Fibroblast of pulmonary artery (primary cell): ENCODE results near the gene IL31RA.
A peak's percentile ranks its signal among the peaks of the same experiment; 100 is the strongest.

ENCODE experiments used
- DNase-seq: peaks from one replicate; pipeline ENCODE4 v3.0.0-alpha.2; 2010; ENCODE audit warnings: low read depth
- H3K4me3 ChIP-seq: replicated peaks from 2 replicates; pipeline ENCODE4 v1.5.1; 2011; ENCODE audit warnings: low read depth, mild to moderate bottlenecking, control low read depth, low read length, moderate library complexity
- TF ChIP-seq, protein P1 (sequence below): IDR thresholded peaks from 2 replicates; pipeline ENCODE4 v1.5.1; 2011; ENCODE audit warnings: mild to moderate bottlenecking, control low read depth, low read length, inconsistent platforms; ENCODE audit errors: missing control alignments

IL31RA gene

DNA sequence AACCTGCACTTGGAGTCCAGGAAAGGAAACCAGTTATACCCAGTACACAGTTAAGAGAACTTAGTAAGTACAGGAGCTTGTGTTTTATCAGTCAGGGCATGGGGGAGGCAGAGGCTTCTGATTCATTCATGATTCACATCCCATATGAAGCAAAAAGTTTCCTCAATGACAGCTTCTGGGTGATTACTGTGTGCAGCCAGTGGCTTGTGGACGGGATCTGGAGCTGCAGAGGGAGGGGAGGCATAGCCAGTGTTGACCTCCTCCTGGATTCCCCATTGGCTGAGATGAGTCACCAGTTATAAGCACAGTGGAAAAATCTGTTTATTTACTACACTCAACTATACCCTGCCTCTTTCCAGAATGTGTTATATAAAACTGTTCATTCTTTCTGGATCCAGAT lies 17.7 kb downstream of the IL31RA start:
- DNase-seq = peak; percentile 99
- TF ChIP-seq, protein P1, sequence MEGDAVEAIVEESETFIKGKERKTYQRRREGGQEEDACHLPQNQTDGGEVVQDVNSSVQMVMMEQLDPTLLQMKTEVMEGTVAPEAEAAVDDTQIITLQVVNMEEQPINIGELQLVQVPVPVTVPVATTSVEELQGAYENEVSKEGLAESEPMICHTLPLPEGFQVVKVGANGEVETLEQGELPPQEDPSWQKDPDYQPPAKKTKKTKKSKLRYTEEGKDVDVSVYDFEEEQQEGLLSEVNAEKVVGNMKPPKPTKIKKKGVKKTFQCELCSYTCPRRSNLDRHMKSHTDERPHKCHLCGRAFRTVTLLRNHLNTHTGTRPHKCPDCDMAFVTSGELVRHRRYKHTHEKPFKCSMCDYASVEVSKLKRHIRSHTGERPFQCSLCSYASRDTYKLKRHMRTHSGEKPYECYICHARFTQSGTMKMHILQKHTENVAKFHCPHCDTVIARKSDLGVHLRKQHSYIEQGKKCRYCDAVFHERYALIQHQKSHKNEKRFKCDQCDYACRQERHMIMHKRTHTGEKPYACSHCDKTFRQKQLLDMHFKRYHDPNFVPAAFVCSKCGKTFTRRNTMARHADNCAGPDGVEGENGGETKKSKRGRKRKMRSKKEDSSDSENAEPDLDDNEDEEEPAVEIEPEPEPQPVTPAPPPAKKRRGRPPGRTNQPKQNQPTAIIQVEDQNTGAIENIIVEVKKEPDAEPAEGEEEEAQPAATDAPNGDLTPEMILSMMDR = no peak
- H3K4me3 ChIP-seq = no peak overlapping the region

DNA sequence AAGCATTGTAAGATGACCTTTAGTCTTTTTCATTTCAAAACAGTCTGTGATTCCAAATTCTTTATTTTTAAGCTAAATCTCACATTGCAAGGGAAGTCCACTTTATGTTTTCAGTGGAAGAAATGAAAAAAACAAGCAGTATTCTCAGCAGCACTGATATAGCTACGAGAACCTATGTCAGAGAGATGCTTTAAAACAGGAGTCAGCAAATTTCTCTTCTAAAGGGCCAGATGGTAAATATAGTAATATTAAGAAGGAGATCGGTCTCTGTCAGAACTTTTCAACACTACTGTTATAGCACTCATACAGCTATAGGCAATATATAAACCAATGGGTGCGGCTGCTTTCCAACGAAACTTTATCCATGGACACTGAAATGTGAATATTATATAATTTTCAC lies 18.7 kb downstream of the IL31RA start:
- DNase-seq = no peak
- H3K4me3 ChIP-seq = no peak overlapping the region
- TF ChIP-seq, protein P1 = no peak

DNA sequence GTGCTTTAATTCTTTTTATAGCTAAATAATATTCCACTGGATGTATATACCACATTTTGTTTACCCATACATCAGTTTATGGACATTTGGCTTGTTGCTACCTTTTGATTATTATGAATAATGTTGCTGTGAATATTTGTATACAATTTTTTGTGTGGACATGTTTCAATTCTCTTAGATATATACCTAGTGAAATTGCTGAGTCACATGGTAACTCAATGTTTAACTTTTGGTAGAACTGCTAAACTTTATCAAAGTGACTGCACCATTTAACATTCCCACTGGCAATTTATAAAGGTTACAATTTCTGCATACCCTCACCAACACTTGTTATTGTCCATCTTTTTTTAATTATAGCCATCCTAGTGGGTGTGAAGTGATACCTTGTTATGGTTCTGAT lies 22.1 kb downstream of the IL31RA start:
- H3K4me3 ChIP-seq = no peak overlapping the region
- TF ChIP-seq, protein P1 = no peak

DNA sequence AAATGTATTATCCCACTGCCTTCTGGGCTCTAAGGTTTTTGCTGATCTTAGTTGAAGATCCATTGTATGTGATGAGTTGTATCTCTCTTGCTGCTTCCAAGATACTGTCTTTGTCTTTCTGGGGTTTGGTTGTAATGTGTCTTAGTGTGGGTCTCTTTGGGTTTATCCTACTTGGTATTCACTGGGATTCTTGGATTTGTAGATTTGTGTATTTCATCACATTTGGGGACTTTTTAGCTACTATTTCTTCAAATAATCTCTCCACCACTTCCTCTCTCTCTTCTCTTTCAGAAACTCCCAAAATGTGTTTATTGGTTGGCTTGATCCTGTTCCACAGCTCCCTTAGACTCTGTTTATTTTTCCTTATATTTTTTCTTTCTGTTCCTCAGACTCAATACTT lies 26.5 kb downstream of the IL31RA start:
- DNase-seq = no peak
- TF ChIP-seq, protein P1 = no peak

More for the DNA sequence above, 22.1 kb downstream of the IL31RA start:
- DNase-seq = no peak

DNA sequence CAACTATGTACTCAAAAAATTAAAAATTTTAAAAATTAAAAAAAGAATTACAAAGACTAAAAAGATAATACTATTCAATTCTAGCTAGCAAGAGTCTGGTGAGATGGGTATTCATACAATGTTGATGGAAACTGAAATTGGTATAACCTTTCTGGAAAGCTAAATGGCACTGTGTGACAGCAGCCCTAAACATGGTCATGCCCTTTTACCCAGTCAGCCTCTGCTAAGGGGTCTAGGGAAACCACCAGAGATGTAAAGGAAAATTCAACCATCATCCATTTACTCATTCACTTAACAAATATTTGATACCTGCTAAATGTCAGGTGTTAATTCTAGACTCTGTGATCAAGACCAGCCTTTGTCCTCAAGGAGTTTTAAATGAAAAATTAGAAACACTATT lies 29.3 kb downstream of the IL31RA start:
- no peak overlapping the region for H3K4me3 ChIP-seq
- DNase-seq = no peak
- TF ChIP-seq, protein P1 = no peak

More for the DNA sequence above, 26.5 kb downstream of the IL31RA start:
- H3K4me3 ChIP-seq = no peak overlapping the region

DNA sequence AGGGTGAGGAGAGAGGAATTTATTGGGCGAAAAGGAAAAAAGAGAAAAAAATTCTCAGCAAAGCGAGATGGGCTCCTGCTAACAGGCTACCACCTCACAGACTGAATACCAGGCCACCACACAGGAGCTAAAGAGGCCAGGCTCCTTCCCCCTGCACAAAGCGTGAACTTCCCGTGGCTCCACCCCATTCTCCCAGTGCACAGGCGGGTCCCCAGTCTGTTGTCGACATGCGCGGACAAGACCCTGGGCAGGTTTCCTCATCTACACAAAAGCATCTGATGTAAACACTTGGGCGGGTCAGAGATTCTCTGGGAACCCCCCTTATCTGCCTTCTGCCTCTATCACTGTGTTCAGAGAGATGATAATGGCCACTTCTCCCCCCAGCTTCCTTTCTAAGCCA lies 34.2 kb downstream of the IL31RA start:
- no peak for DNase-seq
- no peak overlapping the region for H3K4me3 ChIP-seq
- TF ChIP-seq, protein P1 = no peak

DNA sequence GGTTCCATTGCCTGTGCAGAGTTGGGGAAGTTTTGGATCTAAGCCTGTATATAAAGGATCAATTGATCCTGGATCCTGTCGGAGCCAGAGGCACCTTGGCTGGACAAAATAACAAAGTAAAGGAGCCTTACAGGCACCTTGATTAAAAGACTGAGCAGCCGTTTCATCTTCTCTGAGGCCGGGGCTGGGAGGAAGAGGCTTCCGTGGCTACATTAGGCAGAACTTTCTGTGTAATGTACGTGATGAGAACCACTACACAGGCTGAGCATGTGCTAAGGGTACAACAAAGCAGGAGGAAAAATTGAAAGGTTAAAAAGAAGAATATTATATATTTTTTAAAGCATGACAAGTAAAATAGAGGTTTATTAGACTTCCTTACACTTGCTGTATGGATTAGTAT lies 37.0 kb downstream of the IL31RA start:
- no peak for DNase-seq
- H3K4me3 ChIP-seq = no peak overlapping the region
- TF ChIP-seq, protein P1 = no peak
